Liver (tissue), 9 donors: ENCODE measurements around the gene NAPB. TPM values are rescaled to one million over a fixed set of nuclear protein-coding genes. Genes with fewer than 3 reads are reported as not detected.

Source experiments
- DNase-seq: peaks from one replicate; pipeline ENCODE4 v3.0.0-alpha.2; 2017; ENCODE audit warnings: low spot score
- H3K27ac ChIP-seq, 2 donors: one replicate each; pipeline ENCODE4 v1.7.0; 2013; ENCODE audit warnings: inconsistent platforms in 2 of 2, low read length in 2 of 2, control low read depth in 1 of 2, low read depth in 1 of 2, mild to moderate bottlenecking in 1 of 2
- H3K27me3 ChIP-seq, 4 donors: one replicate each; pipeline versions ENCODE4 v1.6.1 to v1.7.0; 2013; ENCODE audit warnings: low read length in 3 of 4, inconsistent platforms in 1 of 4, mild to moderate bottlenecking in 1 of 4, moderate library complexity in 1 of 4; ENCODE audit not compliant: control insufficient read depth in 4 of 4, insufficient read depth in 4 of 4
- H3K36me3 ChIP-seq, 4 donors: one replicate each; pipeline versions ENCODE4 v1.6.1 to v1.7.0; 2013; ENCODE audit warnings: low read length in 3 of 4, mild to moderate bottlenecking in 3 of 4, low read depth in 1 of 4, moderate library complexity in 1 of 4; ENCODE audit not compliant: control insufficient read depth in 4 of 4, insufficient read depth in 3 of 4
- H3K4me1 ChIP-seq, 4 donors: one replicate each; pipeline versions ENCODE4 v1.6.1 to v1.7.0; 2013; ENCODE audit warnings: low read length in 3 of 4, mild to moderate bottlenecking in 3 of 4, moderate library complexity in 1 of 4; ENCODE audit not compliant: control insufficient read depth in 4 of 4, insufficient read depth in 4 of 4
- H3K4me3 ChIP-seq, 3 donors: one replicate each; pipeline versions ENCODE4 v1.6.1 to v1.7.0; 2013; ENCODE audit warnings: low read length in 3 of 3, control low read depth in 1 of 3, low read depth in 1 of 3, mild to moderate bottlenecking in 1 of 3
- H3K9ac ChIP-seq, 2 donors: one replicate each; pipeline ENCODE4 v1.7.0; 2013; ENCODE audit warnings: low read length in 2 of 2, mild to moderate bottlenecking in 2 of 2, moderate library complexity in 2 of 2, control low read depth in 1 of 2, low read depth in 1 of 2
- H3K9me3 ChIP-seq, 4 donors: one replicate each; pipeline versions ENCODE4 v1.6.1 to v1.7.0; 2013; ENCODE audit warnings: low read length in 3 of 4; ENCODE audit not compliant: control insufficient read depth in 4 of 4
- ATF3 ChIP-seq: IDR thresholded peaks from 2 replicates; pipeline ENCODE4 v1.6.1; 2016; ENCODE audit warnings: antibody characterized with exemption
- EGR1 ChIP-seq, 2 donors: IDR thresholded peaks; 2 replicates each; pipeline ENCODE4 v1.6.1; 2016 to 2018; ENCODE audit warnings: antibody characterized with exemption in 2 of 2, low read depth in 2 of 2
- FOXA1 ChIP-seq: IDR thresholded peaks from 2 replicates; pipeline ENCODE4 v1.6.1; 2016; ENCODE audit warnings: antibody characterized with exemption
- GABPA ChIP-seq, 2 donors: IDR thresholded peaks in 1 of 2; conservative IDR thresholded peaks in 1 of 2; 2 replicates each; pipeline ENCODE4 v1.6.1; 2016; ENCODE audit warnings: antibody characterized with exemption in 2 of 2, mild to moderate bottlenecking in 1 of 2, moderate library complexity in 1 of 2
- HNF4A ChIP-seq, 2 donors: conservative IDR thresholded peaks; 2 replicates each; pipeline ENCODE4 v1.6.1; 2016; ENCODE audit warnings: antibody characterized with exemption in 2 of 2, mild to moderate bottlenecking in 2 of 2
- HNF4G ChIP-seq: IDR thresholded peaks from 2 replicates; pipeline ENCODE4 v1.6.1; 2016; ENCODE audit warnings: antibody characterized with exemption
- JUND ChIP-seq, 2 donors: IDR thresholded peaks; 2 replicates each; pipeline ENCODE4 v1.6.1; 2016; ENCODE audit warnings: antibody characterized with exemption in 2 of 2
- MAX ChIP-seq: IDR thresholded peaks from 2 replicates; pipeline ENCODE4 v1.6.1; 2016; ENCODE audit warnings: antibody characterized with exemption
- RAD21 ChIP-seq, 2 donors: IDR thresholded peaks; 2 replicates each; pipeline ENCODE4 v1.6.1; 2016; ENCODE audit warnings: antibody characterized with exemption in 2 of 2, mild to moderate bottlenecking in 2 of 2
- REST ChIP-seq: IDR thresholded peaks from 2 replicates; pipeline ENCODE4 v1.6.1; 2016; ENCODE audit warnings: antibody characterized with exemption, mild to moderate bottlenecking
- RXRA ChIP-seq, 2 donors: IDR thresholded peaks; 2 replicates each; pipeline ENCODE4 v1.6.1; 2017 to 2018; ENCODE audit warnings: antibody characterized with exemption in 2 of 2, mild to moderate bottlenecking in 1 of 2
- SP1 ChIP-seq: IDR thresholded peaks from 2 replicates; pipeline ENCODE4 v1.6.1; 2018; ENCODE audit warnings: antibody characterized with exemption, mild to moderate bottlenecking
- TAF1 ChIP-seq: conservative IDR thresholded peaks from 2 replicates; pipeline ENCODE4 v1.6.1; 2016; ENCODE audit warnings: antibody characterized with exemption, mild to moderate bottlenecking
- YY1 ChIP-seq: IDR thresholded peaks from 2 replicates; pipeline ENCODE4 v1.6.1; 2016; ENCODE audit warnings: antibody characterized with exemption, mild to moderate bottlenecking
- ZBTB33 ChIP-seq: IDR thresholded peaks from 2 replicates; pipeline ENCODE4 v1.6.1; 2016; ENCODE audit warnings: antibody characterized with exemption
- WGBS: extraction: QIAGEN DNeasy Blood & Tissue Kit; methylation state at CpG from one replicate; pipeline ENCODE4 v1.1.7; 2013; 5-methylcytosine and 5-hydroxymethylcytosine counted together
- polyA plus RNA-seq, 2 donors: library from polyadenylated mRNA; stranded (reverse) in 1 of 2; unstranded in 1 of 2; fragments of 200-250 nt in 1 of 2; fragments of >200 nt in 1 of 2; fragmentation: Nextera tagmentation in 1 of 2; extraction: Ambion mirVana in 1 of 2; gene quantifications; one replicate each; pipeline versions ENCODE4 v1.2.1 to v1.2.3, GENCODE V29; 2013 to 2015
- total RNA-seq, 2 donors: library from RNA; depleted of rRNA; stranded (reverse); fragments of >200 nt; gene quantifications; one replicate each; pipeline ENCODE4 v1.2.3, GENCODE V29; 2014
- donor health status: healthy.
- donor health status: healthy.
- donor health status: healthy.
- donor health status: healthy.
- donor health status: healthy.

NAPB gene
- total and polyA plus RNA-seq, 4 donors = 2.4 to 10.6 (median 4.5) TPM

- H3K4me1 ChIP-seq = peaks cover 3 to 16% (median 13%) of the 10 kb centered on the region in 4 donors
- H3K9ac ChIP-seq = no peak overlapping the region
- WGBS = 91% methylated on average over 2 of the region's 2 CpGs
- no peaks in the 10 kb centered on the region for H3K27me3 ChIP-seq
- H3K27ac ChIP-seq = no peak overlapping the region
- TF ChIP-seq EGR1 (IDR thresholded peaks at IDR 0.05; ENCODE audit: low read depth in 2 of 2) (no peak), ATF3 (no peak), GABPA (IDR thresholded peaks at IDR 0.05 in 1 of 2, conservative IDR thresholded peaks at IDR 0.05 in 1 of 2) (no peak), TAF1 (no peak), HNF4G (no peak), FOXA1 (no peak), REST (no peak), RXRA (IDR thresholded peaks at IDR 0.05) (no peak), HNF4A (conservative IDR thresholded peaks at IDR 0.05) (no peak), YY1 (no peak), MAX (no peak), JUND (IDR thresholded peaks at IDR 0.05) (no peak)
- no peaks in the 10 kb centered on the region for H3K36me3 ChIP-seq
- H3K4me3 ChIP-seq = no peak overlapping the region
- no peak for DNase-seq
- no peaks in the 10 kb centered on the region for H3K9me3 ChIP-seq
Measured at GRCh38 chr20:23440004-23440403, 18.7 kb upstream of the NAPB start.

GRCh38 chr20:23438661-23439060 lies 17.4 kb upstream of the NAPB start:
- Histone ChIP-seq H3K9ac (no peak overlapping the region), H3K27me3 (no peaks in the 10 kb centered on the region), H3K4me1 (peaks cover 3 to 16% (median 13%) of the 10 kb centered on the region in 4 donors), H3K9me3 (no peaks in the 10 kb centered on the region), H3K4me3 (no peak overlapping the region), H3K36me3 (no peaks in the 10 kb centered on the region), H3K27ac (no peak overlapping the region)
- DNase-seq = no peak
- 89% methylated on average over 5 of the region's 5 CpGs for WGBS
- TF ChIP-seq GABPA (IDR thresholded peaks at IDR 0.05 in 1 of 2, conservative IDR thresholded peaks at IDR 0.05 in 1 of 2) = no peak
- no peak for TF ChIP-seq MAX
- TF ChIP-seq HNF4A (conservative IDR thresholded peaks at IDR 0.05) = no peak
- TF ChIP-seq JUND (IDR thresholded peaks at IDR 0.05) = no peak
- TF ChIP-seq ZBTB33 = no peak
- TF ChIP-seq SP1 = no peak
- no peak for TF ChIP-seq TAF1
- no peak for TF ChIP-seq YY1
- no peak for TF ChIP-seq RXRA (IDR thresholded peaks at IDR 0.05)
- TF ChIP-seq REST = no peak
- no peak for TF ChIP-seq RAD21 (IDR thresholded peaks at IDR 0.05)
- no peak for TF ChIP-seq ATF3
